NK-92 (cell line): ENCODE results near the gene ZNF124.
"Not testable (repeated sequence)": the region's sequence is repeated elsewhere in the genome, so short reads cannot be mapped to it uniquely, and the experiment has no call there.

Experiments
- DNase-seq: peaks from one replicate; lab custom pipeline; 2025; ENCODE audit not compliant: unreplicated experiment; lab: John Stamatoyannopoulos, UW

The ZNF124 gene

DNA sequence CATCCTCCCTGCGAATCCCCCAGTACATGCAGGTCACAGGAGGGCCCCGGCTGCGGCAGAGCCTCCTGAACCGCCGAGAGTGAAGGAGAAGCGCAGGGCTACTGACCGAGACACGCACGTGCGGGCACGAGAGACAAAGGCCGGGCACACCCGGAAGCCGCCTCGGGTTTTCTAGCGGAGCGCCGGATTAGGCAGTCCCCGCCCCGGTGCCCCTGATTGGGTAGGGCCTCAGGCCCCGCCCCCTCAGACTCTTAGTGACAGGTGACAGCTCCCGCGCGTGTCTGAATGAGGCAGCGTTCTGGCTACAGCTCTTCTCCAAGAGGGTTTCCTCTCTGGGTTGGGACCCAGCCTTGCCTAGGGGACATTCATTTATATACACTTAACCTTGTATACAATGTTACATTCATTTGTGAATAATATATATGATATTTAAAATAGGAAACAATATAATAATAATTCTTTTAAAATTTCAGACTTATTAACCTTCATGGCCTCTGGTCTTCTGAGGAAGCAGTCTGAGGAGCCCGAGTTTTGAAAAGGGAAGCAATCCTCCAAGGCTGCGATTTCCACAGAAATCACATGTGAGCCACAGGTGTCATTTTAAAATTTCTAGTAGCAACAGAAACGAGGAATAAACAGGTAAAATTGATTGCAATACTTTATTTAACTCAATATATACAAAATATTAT, at the start of gene ZNF124:
TSS of gene ZNF124 (minus strand) at position 146 of the 689 bp plus-strand sequence. CDS start at position 3, 143 bp downstream.
- DNase-seq = not testable (repeated sequence)

DNA sequence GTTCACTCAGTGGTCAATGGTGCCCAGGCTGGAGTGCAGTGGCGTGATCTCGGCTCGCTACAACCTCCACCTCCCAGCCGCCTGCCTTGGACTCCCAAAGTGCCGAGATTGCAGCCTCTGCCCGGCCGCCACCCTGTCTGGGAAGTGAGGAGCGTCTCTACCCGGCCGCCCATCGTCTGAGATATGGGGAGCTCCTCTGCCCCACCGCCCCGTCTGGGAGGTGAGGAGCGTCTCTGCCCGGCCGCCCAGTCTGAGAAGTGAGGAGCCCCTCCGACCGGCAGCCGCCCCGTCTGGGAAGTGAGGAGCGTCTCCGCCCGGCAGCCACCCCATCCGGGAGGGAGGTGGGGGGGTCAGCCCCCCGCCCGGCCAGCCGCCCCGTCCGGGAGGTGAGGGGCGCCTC, 48.5 kb upstream of the ZNF124 start:
- not testable (repeated sequence) for DNase-seq

DNA sequence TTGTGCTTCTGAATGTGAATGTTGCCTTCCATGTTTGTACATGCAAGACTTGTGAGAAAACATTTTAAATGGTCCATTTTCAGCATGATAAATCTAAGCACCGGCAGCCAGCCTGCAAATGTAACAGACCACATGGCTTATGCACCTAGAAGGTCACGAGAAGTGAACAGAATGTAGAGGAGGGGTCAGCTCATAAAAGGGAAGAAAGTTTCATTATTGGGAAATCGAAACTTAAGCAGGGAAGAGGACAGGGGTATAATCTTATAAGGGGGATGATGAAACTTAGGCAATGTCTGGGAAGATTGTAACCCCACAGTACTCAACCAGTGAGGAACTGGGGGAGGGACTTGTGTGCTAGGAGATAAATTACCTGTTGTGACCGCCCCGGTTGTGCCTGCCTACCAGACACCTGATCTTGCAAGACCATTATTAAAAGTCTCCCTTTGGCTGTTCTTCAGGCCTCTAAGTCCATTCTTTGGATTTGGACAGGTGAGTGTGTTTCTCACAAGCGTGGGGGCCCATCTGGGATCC, 46.4 kb upstream of the ZNF124 start:
- DNase-seq = no peak

DNA sequence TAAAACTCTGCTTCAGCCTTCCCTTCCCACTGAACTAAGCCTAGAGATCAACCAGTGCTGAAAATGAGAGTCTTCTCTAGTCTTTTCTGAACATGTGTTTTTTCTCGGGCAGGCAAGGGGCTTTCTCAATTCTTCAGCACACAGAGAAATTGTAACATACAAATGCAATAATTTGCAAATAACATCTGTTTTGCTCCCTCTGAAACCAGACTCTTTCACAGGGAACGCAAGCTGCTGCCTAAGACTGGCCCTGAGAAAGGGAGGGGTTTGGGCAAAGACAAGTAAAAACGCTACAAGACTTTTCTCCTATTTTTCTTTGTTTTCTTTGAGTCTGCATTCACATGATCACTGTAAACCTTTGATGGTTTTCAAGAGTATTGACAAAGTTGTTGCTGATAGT, 44.4 kb upstream of the ZNF124 start:
- DNase-seq = no peak

DNA sequence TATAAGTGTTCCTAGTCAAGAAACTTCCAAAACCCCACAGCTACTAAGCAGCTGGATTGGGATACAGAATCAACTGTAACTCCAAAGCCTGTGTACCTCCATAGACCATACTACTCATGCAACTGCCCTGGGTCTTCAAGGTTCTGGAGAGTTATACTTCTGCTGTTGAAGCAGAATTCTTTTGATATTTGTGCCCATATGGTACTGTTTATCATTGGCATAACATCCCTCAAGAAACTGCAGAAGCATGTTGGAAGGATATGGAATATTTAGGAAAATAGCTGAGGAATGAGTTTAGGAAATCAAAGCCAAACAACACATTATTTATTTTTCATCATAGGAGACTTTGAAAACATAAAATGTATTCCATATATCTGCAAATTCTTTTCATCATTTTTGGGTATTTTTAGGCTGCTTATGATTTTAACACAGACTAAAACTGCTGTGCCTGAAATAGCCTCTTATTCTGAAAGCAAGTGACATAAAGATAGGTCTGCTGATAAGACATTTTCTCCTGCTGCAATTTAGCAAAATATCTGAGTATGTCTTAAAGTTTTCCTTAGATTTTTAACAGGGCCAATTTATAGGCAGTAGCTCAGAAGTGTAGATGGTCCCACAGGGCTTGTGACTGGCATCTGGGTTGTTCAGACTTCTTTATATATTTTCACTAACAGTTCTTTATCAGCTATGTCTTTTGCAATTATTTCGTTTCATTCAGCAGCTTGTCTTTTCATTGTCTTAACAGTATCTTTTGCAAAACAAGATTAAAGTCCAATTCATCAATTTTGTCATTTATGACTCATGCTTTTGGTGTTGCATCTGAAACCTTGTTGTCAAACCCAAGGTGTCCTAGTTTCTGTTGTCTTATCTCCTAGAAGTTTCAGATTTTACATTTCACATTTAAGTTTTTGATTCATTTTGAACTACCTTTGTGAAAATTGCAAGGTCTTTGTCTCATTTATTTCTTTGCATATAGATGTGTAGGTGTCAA, 41.1 kb upstream of the ZNF124 start:
- DNase-seq = no peak

DNA sequence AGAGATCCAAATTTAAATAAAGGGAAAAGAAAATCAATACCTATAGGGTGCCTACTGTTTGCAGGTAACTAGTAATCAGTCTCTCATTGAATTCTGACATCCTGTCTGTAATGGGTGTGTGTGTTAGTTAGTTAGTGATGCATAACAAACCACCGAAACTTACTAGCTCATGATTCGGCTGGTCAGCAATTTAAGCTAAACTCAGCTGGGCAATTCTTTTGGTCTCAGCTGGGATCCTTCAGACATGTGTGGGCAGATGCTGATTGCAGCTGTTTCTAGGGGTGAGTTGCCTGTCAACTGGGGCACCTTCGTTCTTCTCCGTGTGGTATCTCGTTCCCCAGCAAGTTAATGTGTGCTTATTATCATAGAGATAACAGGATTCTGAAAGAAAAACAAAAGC, 40.2 kb upstream of the ZNF124 start:
- DNase-seq = no peak

DNA sequence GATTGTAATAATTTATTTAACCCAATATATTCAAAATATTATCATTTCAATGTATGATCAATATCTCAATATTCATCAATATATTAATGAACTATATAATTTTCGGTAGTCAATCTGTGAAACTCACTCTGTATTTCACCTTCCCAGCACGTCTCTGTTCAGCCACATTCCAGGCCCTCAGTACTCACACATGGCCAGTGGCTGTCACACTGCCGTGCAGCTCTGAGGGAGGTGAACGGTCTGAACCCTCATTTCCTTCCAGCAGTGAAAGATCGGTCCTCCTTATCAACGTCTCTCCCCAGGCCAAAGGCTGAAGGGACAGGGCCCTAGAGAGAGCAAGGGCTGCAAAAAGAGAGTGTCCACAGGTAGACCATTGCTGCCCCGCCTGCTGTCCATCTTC, 39.5 kb upstream of the ZNF124 start:
- DNase-seq = no peak

DNA sequence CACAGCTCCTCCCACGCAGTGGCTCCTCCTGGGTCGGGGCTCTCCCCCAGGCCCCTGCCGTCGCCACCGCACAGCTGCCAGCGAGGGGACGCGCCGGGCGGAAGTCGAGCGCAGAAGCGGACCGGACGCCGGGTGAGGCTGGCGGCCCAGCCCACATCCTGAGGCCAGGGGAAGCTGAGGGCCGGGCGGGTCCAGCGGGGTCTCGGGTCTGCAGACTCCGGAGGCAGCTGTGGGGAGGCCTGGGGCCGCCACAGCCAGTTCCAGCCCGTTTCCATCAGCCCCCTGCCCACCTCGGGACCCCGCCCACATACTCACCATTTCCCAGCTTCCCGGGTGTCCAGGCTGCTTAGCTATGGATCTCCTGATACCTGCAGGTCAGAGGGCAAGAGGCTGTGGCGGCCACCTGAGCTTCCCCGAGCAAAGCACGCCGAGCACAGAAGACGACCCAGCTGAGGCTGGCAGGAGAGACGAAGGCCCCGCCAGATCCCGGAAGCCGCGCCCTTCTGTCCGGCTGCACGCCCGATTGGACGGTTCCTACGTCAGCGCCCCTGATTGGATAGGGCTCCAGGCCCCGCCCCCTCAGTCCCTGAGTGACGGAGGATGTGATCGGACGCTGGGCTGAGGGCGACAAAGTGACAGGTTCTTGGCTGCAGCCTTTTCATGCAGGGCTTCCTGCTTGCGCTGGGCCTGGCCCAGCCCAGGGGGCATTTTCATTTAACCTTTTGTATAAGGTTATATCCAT, 38.7 kb upstream of the ZNF124 start:
- peak; percentile 64 for DNase-seq

DNA sequence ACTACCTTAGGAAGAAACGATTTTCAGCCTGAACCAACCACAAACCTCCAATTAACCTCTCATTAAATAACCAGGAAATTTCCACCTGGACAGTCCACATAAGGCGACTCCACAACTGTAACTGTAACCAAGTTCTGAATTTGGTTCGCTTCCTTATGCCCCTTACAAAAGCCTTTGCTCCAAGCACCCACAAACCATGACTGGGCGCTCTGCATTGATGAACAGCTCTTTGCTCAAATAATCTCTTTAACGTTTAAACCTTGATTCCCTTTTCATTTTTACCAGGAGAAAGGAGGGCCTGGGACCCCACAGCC, 38.2 kb upstream of the ZNF124 start:
- no peak for DNase-seq

DNA sequence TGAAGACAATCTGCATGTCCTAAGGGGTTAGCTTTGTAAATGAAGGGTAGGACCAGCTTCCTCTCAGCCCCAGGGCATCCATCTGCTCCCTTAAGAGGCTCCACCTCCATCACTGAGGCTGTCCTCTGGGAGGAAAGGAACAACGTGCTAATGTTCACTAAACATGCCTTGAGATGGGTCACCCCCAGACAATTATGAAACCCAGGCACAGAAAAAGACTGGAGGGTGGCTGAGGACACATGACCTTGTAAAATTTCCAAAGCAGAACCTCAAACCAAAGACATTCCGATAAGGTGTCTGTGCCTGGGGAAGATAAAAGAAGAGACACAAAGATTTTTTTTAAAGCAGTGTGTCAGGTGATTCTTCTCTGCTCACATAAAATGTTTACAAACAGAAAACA, 37.6 kb upstream of the ZNF124 start:
- no peak for DNase-seq

DNA sequence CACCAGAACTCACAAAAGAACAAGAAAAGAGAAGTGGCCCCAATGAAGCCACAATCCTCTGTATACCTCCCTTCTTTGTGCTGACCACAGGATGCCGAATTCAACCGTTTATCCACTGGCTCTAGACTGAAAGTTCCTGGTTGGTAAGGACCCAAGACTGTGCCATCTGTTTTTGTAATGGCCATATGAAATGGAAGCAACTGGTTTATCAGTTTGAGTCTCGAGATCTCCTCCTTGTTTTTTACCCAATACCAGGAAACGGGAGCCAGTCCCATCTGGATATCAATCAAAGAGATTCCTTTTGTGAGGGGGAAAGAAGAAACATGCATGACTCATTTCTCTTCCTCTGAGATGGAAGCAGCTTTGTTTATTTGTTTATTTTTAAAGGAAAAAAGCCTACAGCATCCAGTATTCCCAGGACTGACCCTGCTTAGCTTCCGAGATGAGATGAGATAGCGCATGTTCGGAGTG, 32.4 kb upstream of the ZNF124 start:
- DNase-seq = no peak

DNA sequence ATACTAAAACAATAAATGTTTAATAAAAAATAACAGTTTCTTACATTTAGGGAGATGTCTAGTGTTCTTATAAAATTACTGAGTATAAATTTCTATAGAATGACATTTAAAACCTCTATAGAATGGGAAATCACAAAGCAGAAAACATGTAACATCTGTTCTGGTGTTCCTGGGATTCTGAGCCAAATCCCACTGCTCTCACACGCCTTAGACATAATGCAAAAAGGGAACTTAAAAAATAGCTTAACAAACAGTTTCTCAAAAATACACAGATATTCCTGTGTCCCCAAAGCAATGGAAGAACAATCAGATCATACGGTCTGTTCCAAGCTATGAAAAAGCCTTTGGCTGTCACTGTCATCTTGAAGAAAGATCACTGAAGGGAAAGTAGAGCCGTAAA, 27.0 kb upstream of the ZNF124 start:
- DNase-seq = no peak

DNA sequence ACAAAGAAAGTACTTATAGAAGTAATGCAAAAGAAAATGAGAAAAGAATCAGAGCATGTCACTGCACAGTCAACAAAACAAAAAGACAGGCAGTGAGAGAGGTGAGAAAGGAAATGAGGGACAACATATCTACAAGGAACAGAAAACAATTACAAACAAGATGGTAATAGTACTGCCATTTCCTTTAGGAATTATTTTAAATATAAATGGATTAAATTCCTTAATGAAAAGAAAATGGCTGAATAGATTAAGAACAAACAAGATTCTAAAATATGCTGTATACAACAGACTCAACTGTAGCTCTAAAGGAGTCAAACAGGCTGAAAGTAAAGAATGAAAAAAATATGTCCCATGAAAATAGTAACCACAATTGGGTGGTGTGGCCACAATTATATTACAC, 22.1 kb upstream of the ZNF124 start:
- DNase-seq = no peak

DNA sequence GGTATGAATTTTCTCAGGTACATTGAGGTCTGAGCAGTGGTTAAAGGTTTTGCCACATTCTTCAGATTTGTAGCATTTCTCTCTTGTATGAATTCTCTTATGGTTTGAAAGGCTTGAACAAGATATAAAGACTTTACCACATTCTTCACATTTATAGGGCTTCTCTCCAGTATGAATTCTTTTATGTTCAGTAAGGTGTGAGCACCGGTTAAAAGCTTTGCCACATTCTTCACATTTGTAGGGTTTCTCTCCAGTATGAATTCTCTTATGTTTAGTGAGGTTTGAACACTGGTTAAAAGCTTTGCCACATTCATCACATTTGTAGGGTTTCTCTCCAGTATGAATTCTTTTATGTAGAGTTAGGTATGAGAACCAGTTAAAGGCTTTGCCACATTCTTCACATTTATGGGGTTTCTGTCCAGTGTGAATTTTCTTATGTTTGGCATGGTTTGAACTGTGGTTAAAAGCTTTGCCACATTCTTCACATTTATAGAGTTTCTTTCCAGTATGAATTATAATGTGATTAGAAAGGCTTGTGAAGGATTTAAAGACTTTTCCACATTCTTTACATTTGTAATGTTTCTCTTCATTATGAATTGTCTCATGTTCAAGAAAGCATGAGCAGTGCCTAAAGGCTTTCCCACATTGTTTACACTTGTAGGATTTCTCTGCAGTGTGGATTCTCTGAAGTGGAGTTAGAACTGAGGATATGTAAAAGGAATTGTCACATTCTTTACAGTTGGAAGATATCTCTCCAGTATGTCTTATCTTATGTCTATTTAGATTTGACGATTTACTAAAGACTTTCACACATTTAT, 18.4 kb upstream of the ZNF124 start:
- DNase-seq = no peak

DNA sequence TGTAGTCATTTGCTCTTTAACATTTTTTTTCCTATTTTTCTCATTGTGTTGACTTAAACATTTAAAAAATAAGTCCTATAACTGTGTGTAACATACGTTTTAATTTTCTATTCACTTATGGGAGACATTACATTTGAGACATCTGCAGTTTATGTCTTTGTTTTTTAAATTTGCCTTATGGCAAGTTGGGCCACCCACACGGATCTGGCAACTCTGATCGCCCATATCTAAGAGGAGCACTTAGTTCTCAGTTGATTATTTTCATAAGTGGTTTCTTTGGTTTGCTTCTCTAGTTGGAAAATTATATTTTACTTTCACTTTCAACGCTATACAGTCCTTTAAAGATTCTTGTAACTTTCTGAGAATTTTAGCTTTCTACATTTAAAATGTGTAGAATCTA, 13.8 kb upstream of the ZNF124 start:
- no peak for DNase-seq

DNA sequence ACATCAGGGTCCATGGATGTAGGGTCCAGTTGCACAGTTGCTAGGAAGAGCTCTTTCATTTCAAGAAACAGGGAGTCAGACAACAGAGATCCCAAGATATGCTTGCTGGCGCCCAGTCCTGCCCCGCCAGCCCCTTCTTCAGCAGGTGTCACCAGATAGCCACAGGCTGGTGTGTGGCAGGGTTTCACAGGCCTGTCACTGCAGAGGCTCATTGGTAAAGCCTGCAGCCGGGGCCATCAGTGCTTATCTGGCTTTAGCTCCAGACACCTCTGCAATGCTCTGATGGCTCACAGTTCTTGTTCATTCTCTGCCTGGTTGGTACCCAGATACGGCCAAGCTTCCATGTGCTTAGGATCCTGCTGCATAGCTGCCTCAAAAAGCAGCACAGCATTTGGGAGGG, 12.4 kb upstream of the ZNF124 start:
- DNase-seq = no peak

DNA sequence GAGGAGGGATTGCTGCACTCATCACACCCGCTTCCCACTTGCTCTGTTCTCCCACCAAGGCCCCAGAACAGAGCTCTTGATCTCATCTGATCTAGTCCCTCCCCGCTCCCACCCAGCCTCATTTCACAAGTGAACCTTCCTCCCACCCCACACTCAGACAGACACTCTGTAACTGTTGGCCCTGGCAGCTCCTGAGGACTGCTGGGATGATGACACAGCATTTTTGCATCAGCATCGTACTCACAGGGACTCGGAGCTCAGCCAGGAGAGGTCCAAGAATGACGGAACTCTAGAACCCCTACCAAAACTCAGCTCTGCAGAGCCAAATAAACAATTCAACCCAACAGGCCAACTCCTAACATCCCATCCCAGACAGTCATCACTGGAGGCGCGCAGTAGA, 11.2 kb upstream of the ZNF124 start:
- DNase-seq = no peak

DNA sequence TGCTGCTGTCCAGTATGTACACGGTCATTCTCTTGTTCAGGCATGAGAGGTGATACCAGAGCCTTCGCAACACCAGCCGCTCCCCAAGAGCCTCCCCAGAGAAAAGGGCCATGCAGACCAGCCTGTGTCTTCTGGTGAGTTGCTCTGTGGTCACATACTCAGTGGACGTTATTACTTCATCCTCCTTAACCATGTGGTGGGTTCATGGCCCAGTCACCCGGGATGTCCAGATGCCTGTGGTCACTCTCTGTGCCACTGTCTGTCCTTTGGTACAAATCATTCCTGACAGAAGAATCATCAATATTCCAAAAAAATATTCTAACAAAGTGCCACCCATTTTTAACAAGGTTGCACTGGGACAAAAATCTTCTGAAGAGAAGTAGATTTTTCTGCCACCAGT, 8.8 kb upstream of the ZNF124 start:
- DNase-seq = no peak

DNA sequence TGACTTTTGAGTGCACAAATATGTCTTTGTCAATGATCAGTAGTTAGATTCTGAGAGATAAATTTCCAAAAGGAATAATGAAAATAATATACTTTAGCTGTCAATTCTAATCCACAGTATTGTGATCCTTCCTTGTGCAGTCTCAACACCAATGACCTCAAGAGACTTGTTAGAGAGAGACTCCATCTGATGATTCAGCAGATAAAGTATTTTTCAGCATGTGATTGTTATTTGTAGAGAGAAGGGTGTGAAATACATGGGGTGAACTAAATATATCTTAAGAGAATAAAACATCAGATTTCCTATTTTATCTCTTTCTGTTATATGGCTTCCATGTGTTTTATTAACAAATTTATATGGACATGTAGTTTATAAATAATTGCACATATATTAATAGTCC, 5.9 kb upstream of the ZNF124 start:
- no peak for DNase-seq

DNA sequence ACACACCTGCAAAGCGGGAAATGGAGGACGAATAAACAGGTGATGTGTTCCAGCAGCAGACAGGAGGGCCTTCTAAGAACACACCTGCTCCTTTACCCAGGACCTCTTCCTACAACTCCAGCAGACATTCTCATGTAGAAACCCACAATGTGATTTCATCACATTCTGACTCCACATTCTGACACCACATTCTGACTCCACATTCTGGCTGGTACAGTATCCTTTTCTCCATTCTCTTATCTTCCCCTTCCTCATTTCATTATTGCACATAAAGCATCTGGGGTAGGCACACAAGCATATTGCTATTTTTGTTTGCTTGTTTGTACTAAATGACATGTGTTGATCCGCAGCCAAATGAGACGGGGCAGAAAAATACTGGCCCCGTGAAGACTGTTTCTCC, 3.6 kb upstream of the ZNF124 start:
- no peak for DNase-seq

DNA sequence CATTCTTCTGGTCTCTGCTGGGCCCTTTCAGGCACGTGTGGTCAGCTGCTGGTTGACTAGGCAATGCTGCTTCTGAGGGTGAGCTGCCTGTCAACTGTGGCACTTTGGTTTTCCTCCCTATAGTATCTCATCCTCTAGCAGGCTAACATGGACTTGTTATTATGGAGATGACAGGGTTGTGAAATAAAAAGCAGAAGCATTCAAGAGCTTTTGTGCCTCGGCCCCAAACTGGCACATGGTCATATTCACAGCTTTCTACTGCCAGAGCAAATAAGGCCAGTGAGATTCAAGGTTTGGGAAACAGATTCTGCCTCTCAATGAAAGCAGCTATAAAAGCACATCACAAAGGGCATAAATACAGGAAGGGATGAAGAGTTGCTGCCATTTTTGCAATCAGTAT, 1.6 kb upstream of the ZNF124 start:
- DNase-seq = no peak
